RPMI7951 (cell line): Measurements from ENCODE around the gene S100A7. TPM values are rescaled to one million over a fixed set of nuclear protein-coding genes. Genes with fewer than 3 reads are reported as not detected.

ENCODE experiments used
- DNase-seq: peaks from one replicate; pipeline ENCODE4 v3.0.0-alpha.2; 2012; ENCODE audit warnings: low read depth
- total RNA-seq: library from RNA; depleted of rRNA; stranded (reverse); fragments of >200 nt; shearing (Covaris generic); gene quantifications from 2 replicates; pipeline ENCODE4 v1.2.3, GENCODE V29; 2014; rRNA removed

Gene S100A7
- total RNA-seq, result not detected in 2 replicates

- DNase-seq, result no peak
These were observed at the start of gene S100A7 for GRCh38 chr1:153460551-153460950. Gene S100A7, minus strand, starts transcription at chr1:153460651. Its CDS starts 1,638 bp downstream, at chr1:153459013.

GRCh38 chr1:153509729-153510354, 49.4 kb upstream of the S100A7 start:
- peak; percentile 51 for DNase-seq

GRCh38 chr1:153509036-153509435, 48.6 kb upstream of the S100A7 start:
- no peak for DNase-seq

- no peak for DNase-seq
These were observed 47.6 kb upstream of the S100A7 start for GRCh38 chr1:153507926-153508583.

- peak; percentile 92 for DNase-seq
These were observed 46.5 kb upstream of the S100A7 start for GRCh38 chr1:153506831-153507413.

GRCh38 chr1:153506386-153506785, 45.9 kb upstream of the S100A7 start:
- DNase-seq, result no peak

- DNase-seq, result peak; percentile 14
These were observed 45.1 kb upstream of the S100A7 start for GRCh38 chr1:153505576-153505975.

GRCh38 chr1:153503766-153504165, 43.3 kb upstream of the S100A7 start:
- DNase-seq, result no peak

GRCh38 chr1:153498746-153499145, 38.3 kb upstream of the S100A7 start:
- peak; percentile 13 for DNase-seq

- DNase-seq, result no peak
These were observed 35.1 kb upstream of the S100A7 start for GRCh38 chr1:153495536-153495935.

- DNase-seq, result peak; percentile 47
These were observed 34.6 kb upstream of the S100A7 start for GRCh38 chr1:153494976-153495535.

GRCh38 chr1:153493343-153493960, 33.0 kb upstream of the S100A7 start:
- no peak for DNase-seq

- peak; percentile 91 for DNase-seq
These were observed 30.0 kb upstream of the S100A7 start for GRCh38 chr1:153490272-153491051.

GRCh38 chr1:153488731-153489130, 28.3 kb upstream of the S100A7 start:
- DNase-seq, result peak; percentile 47

GRCh38 chr1:153487707-153488106, 27.3 kb upstream of the S100A7 start:
- DNase-seq, result no peak

- DNase-seq, result peak; percentile 39
These were observed 25.4 kb upstream of the S100A7 start for GRCh38 chr1:153485863-153486262.

GRCh38 chr1:153483776-153484175, 23.3 kb upstream of the S100A7 start:
- no peak for DNase-seq

- DNase-seq, result no peak
These were observed 20.7 kb upstream of the S100A7 start for GRCh38 chr1:153481124-153481523.

GRCh38 chr1:153478692-153479618, 18.5 kb upstream of the S100A7 start:
- no peak for DNase-seq

- no peak for DNase-seq
These were observed 17.7 kb upstream of the S100A7 start for GRCh38 chr1:153478047-153478691.
